Activated effector memory CD4-positive, alpha-beta T cell treated with anti-CD3 and anti-CD28 coated beads, Interleukin-2, amount 50 U/mL, for 16 hours (primary cell): ENCODE measurements around the gene LMX1B.

ENCODE experiments used
- DNase-seq: peaks from one replicate; pipeline ENCODE4 v3.0.0-alpha.2; 2020

LMX1B gene

GRCh38 chr9:126605792-126606482, 7.8 kb upstream of the LMX1B start:
- no peak for DNase-seq

- DNase-seq: no peak
Measured at GRCh38 chr9:126606483-126606870, 7.3 kb upstream of the LMX1B start.

- DNase-seq: no peak
Measured at GRCh38 chr9:126607086-126607485, 6.6 kb upstream of the LMX1B start.

GRCh38 chr9:126607731-126608130, 6.0 kb upstream of the LMX1B start:
- DNase-seq: no peak

- no peak for DNase-seq
Measured at GRCh38 chr9:126608551-126608950, 5.2 kb upstream of the LMX1B start.

- no peak for DNase-seq
Measured at GRCh38 chr9:126609191-126609590, 4.5 kb upstream of the LMX1B start.

GRCh38 chr9:126609711-126610388, 3.9 kb upstream of the LMX1B start:
- DNase-seq: no peak

- DNase-seq: no peak
Measured at GRCh38 chr9:126611193-126611591, 2.5 kb upstream of the LMX1B start.

- peak; percentile 88 for DNase-seq
Measured at GRCh38 chr9:126611592-126612325, 2.0 kb upstream of the LMX1B start.

GRCh38 chr9:126612326-126612812, 1.4 kb upstream of the LMX1B start:
- DNase-seq: no peak

GRCh38 chr9:126612813-126613641, 701 bp upstream of the LMX1B start:
- no peak for DNase-seq

- no peak for DNase-seq
Measured at GRCh38 chr9:126614088-126614454, 343 bp downstream of the LMX1B start.

- DNase-seq: no peak
Measured at GRCh38 chr9:126614455-126615244, 922 bp downstream of the LMX1B start.

GRCh38 chr9:126615245-126615790, 1.6 kb downstream of the LMX1B start:
- no peak for DNase-seq

GRCh38 chr9:126615791-126616447, 2.2 kb downstream of the LMX1B start:
- no peak for DNase-seq

GRCh38 chr9:126616521-126616976, 2.8 kb downstream of the LMX1B start:
- DNase-seq: no peak

GRCh38 chr9:126617003-126617822, 3.5 kb downstream of the LMX1B start:
- no peak for DNase-seq

- no peak for DNase-seq
Measured at GRCh38 chr9:126617823-126618165, 4.1 kb downstream of the LMX1B start.

- DNase-seq: no peak
Measured at GRCh38 chr9:126618190-126618584, 4.5 kb downstream of the LMX1B start.
